Loucy (cell line): ENCODE results near the gene MED10.
"Not testable (repeated sequence)": the region's sequence is repeated elsewhere in the genome, so short reads cannot be mapped to it uniquely, and the experiment has no call there.

Source experiments
- H2AFZ ChIP-seq: fragments of 200-600 bp; sonication (generic); 2 replicates; pipeline ENCODE4 v1.6.0; 2016; ENCODE audit warnings: antibody characterized with exemption, mild to moderate bottlenecking, low read length, moderate library complexity
- H3F3A ChIP-seq: fragments of 200-600 bp; 2 replicates; pipeline ENCODE4 v1.6.0; 2016; ENCODE audit warnings: antibody characterized with exemption, low read depth, mild to moderate bottlenecking
- H3K27me3 ChIP-seq: fragments of 200-600 bp; sonication (generic); 2 replicates; pipeline ENCODE4 v1.6.1; 2014; ENCODE audit warnings: low read length, mild to moderate bottlenecking; ENCODE audit not compliant: insufficient read depth, poor library complexity, severe bottlenecking
- H3K36me3 ChIP-seq: fragments of 200-600 bp; sonication (generic); 2 replicates; pipeline ENCODE4 v1.6.1; 2016; ENCODE audit warnings: low read length; ENCODE audit not compliant: insufficient read depth
- H3K4me1 ChIP-seq: fragments of 200-600 bp; sonication (generic); 2 replicates; pipeline ENCODE4 v1.5.1; 2014; ENCODE audit warnings: low read length, mild to moderate bottlenecking; ENCODE audit not compliant: insufficient read depth, poor library complexity, severe bottlenecking
- H3K4me2 ChIP-seq: fragments of 200-600 bp; sonication (generic); 2 replicates; pipeline ENCODE4 v1.6.0; 2014; ENCODE audit warnings: antibody characterized with exemption, low read length, low read depth, mild to moderate bottlenecking; ENCODE audit not compliant: poor library complexity, severe bottlenecking
- H3K4me3 ChIP-seq: fragments of 200-600 bp; sonication (generic); 2 replicates; pipeline ENCODE4 v1.5.1; 2014; ENCODE audit warnings: low read length, mild to moderate bottlenecking, mixed read lengths; ENCODE audit not compliant: poor library complexity, severe bottlenecking
- H3K79me2 ChIP-seq: fragments of 200-600 bp; sonication (generic); 2 replicates; pipeline ENCODE4 v1.6.1; 2014; ENCODE audit warnings: low read length; ENCODE audit not compliant: insufficient read depth
- H3K9ac ChIP-seq: fragments of 200-600 bp; sonication (generic); 2 replicates; pipeline ENCODE4 v1.6.0; 2014; ENCODE audit warnings: mild to moderate bottlenecking, low read depth, low read length, moderate library complexity; ENCODE audit not compliant: poor library complexity, severe bottlenecking
- H3K9me2 ChIP-seq: fragments of 200-600 bp; sonication (generic); replicated peaks from 2 replicates; pipeline ENCODE4 v1.6.1; 2016; ENCODE audit warnings: low read depth, low read length, mixed read lengths
- H3K9me3 ChIP-seq: fragments of 200-600 bp; sonication (generic); 2 replicates; pipeline ENCODE4 v1.6.1; 2014; ENCODE audit warnings: mild to moderate bottlenecking, antibody characterized with exemption, low read length, low read depth; ENCODE audit not compliant: insufficient read depth
- H4K20me1 ChIP-seq: fragments of 200-600 bp; sonication (generic); 2 replicates; pipeline ENCODE4 v1.6.0; 2014; ENCODE audit warnings: antibody characterized with exemption, low read length, mild to moderate bottlenecking; ENCODE audit not compliant: insufficient read depth, poor library complexity, severe bottlenecking
- EZH2phosphoT487 ChIP-seq: fragments of 200-600 bp; IDR thresholded peaks from 2 replicates; pipeline ENCODE4 v1.6.1; 2018; ENCODE audit warnings: antibody characterized with exemption, mild to moderate bottlenecking, moderate library complexity, borderline replicate concordance
- TF ChIP-seq, protein P1 (sequence below): fragments of 200-600 bp; sonication (generic); conservative IDR thresholded peaks from 2 replicates; pipeline ENCODE4 v1.5.1; 2014; ENCODE audit warnings: mild to moderate bottlenecking, antibody characterized with exemption, low read length

The MED10 gene

DNA sequence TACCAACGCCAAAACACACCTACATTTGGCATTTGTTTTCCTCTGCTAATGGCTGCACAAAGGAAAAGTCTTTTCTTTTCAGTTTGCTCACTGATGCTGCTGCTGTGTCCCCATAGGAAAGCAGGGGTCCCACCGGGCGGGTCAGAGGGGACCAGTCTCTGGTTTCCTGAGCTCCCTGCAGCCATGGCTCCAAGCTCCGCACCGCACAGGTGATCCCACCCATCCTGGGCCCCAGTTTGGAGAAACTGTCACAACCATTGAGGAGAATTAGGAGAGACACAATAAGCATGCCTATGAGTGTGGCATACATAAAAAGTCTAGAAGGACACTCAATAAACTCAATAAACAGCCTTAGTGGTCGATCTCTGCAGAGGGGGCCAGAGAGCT, 19.9 kb downstream of the MED10 start:
- no peaks in the 10 kb centered on the region for H3K79me2 ChIP-seq
- no peaks in the 10 kb centered on the region for H3K27me3 ChIP-seq
- H3K9ac ChIP-seq: no peak overlapping the region
- no peaks in the 10 kb centered on the region for H3F3A ChIP-seq
- no peaks in the 10 kb centered on the region for H3K9me3 ChIP-seq
- H3K36me3 ChIP-seq: no peaks in the 10 kb centered on the region
- H3K4me3 ChIP-seq: no peak overlapping the region
- H2AFZ ChIP-seq: no peak overlapping the region
- H4K20me1 ChIP-seq: no peaks in the 10 kb centered on the region
- no peaks in the 10 kb centered on the region for H3K9me2 ChIP-seq
- H3K4me1 ChIP-seq: peaks cover 18% of the 10 kb centered on the region
- TF ChIP-seq, protein P1, sequence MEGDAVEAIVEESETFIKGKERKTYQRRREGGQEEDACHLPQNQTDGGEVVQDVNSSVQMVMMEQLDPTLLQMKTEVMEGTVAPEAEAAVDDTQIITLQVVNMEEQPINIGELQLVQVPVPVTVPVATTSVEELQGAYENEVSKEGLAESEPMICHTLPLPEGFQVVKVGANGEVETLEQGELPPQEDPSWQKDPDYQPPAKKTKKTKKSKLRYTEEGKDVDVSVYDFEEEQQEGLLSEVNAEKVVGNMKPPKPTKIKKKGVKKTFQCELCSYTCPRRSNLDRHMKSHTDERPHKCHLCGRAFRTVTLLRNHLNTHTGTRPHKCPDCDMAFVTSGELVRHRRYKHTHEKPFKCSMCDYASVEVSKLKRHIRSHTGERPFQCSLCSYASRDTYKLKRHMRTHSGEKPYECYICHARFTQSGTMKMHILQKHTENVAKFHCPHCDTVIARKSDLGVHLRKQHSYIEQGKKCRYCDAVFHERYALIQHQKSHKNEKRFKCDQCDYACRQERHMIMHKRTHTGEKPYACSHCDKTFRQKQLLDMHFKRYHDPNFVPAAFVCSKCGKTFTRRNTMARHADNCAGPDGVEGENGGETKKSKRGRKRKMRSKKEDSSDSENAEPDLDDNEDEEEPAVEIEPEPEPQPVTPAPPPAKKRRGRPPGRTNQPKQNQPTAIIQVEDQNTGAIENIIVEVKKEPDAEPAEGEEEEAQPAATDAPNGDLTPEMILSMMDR: no peak
- no peak for TF ChIP-seq EZH2phosphoT487
- no peak overlapping the region for H3K4me2 ChIP-seq

DNA sequence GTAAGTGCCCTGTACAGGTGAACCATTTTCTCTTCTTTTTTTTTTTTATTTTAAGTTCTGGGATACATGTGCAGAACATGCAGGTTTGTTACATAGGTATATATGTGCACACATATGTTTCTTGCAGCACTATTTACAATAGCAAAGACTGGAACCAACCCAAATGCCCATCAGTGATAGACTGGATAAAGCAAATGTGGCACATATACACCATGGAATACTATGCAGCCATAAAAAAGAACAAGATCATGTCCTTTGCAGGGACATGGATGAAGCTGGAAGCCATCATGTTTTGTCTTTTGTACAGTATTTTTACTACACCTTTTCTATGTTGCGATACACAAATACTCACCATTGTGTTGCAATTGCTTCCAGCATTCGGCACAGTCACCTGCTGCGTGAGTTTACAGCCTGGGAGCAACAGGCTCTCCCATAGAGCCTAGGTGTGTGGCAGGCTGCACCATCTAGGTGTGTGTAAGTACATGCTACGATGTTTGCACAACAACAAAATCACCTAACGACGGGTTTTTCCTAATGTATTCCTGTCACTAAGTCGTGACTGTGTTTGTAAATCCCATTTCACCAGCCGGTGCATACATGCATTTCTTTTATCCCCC, 20.4 kb downstream of the MED10 start:
- H3K4me2 ChIP-seq, H3K9me3 ChIP-seq, H3K9ac ChIP-seq, H3K79me2 ChIP-seq, H3F3A ChIP-seq, H3K36me3 ChIP-seq, H3K9me2 ChIP-seq, H3K4me3 ChIP-seq, H2AFZ ChIP-seq, H3K27me3 ChIP-seq, H4K20me1 ChIP-seq: not testable (repeated sequence)
- H3K4me1 ChIP-seq: peaks cover 18% of the 10 kb centered on the region

- H3K4me2 ChIP-seq: no peak overlapping the region
- H3F3A ChIP-seq: no peaks in the 10 kb centered on the region
- peaks cover 18% of the 10 kb centered on the region for H3K4me1 ChIP-seq
- no peaks in the 10 kb centered on the region for H3K27me3 ChIP-seq
- no peaks in the 10 kb centered on the region for H4K20me1 ChIP-seq
- no peak overlapping the region for H3K9ac ChIP-seq
- H2AFZ ChIP-seq: no peak overlapping the region
- H3K9me3 ChIP-seq: no peaks in the 10 kb centered on the region
- TF ChIP-seq, protein P1: no peak
- no peak for TF ChIP-seq EZH2phosphoT487
- H3K79me2 ChIP-seq: no peaks in the 10 kb centered on the region
- no peaks in the 10 kb centered on the region for H3K9me2 ChIP-seq
- no peak overlapping the region for H3K4me3 ChIP-seq
- H3K36me3 ChIP-seq: no peaks in the 10 kb centered on the region
Measured at GRCh38 chr5:6356578-6357164, 21.7 kb downstream of the MED10 start.

DNA sequence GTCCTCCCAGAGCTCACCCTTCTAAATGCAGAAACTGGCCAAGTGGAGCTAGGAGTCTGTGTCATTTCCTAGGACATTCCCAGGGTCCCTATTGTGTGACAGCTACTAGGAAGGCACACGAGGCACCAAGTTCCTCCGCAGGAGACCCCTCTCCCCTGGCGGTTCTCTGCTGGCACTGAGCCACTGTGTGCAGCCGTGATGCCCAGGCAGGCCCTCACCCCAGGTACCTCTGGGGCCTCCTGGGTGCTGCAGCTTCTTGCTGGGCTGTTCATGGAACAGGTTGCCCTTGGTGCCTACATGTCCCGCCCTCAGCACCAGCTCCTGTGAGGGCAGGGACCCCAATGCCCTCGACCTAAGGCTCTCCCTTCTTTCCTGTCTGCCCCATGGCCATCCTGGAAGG, 23.1 kb downstream of the MED10 start:
- no peak for TF ChIP-seq EZH2phosphoT487
- TF ChIP-seq, protein P1: no peak
- H3K27me3 ChIP-seq: no peaks in the 10 kb centered on the region
- H3K9me3 ChIP-seq: no peaks in the 10 kb centered on the region
- no peak overlapping the region for H3K9ac ChIP-seq
- H3K9me2 ChIP-seq: no peaks in the 10 kb centered on the region
- H2AFZ ChIP-seq: no peak overlapping the region
- no peak overlapping the region for H3K4me3 ChIP-seq
- no peaks in the 10 kb centered on the region for H4K20me1 ChIP-seq
- no peaks in the 10 kb centered on the region for H3K36me3 ChIP-seq
- no peaks in the 10 kb centered on the region for H3F3A ChIP-seq
- peaks cover 12% of the 10 kb centered on the region for H3K4me1 ChIP-seq
- H3K79me2 ChIP-seq: no peaks in the 10 kb centered on the region
- no peak overlapping the region for H3K4me2 ChIP-seq
